GM23248 (cell line): ENCODE measurements around the gene NEUROD6.

Source experiments
- EZH2 ChIP-seq: fragments of 200-600 bp; sonication (generic); IDR thresholded peaks from 2 replicates; pipeline ENCODE4 v1.6.1; 2018; ENCODE audit warnings: antibody characterized with exemption, mild to moderate bottlenecking; ENCODE audit not compliant: insufficient read depth, poor library complexity, severe bottlenecking
- EZH2phosphoT487 ChIP-seq: fragments of 200-600 bp; sonication (generic); IDR thresholded peaks from 2 replicates; pipeline ENCODE4 v1.6.1; 2018; ENCODE audit warnings: antibody characterized with exemption, moderate library complexity, mild to moderate bottlenecking, low read depth; ENCODE audit not compliant: insufficient read depth

- TF ChIP-seq EZH2 (no peak), EZH2phosphoT487 (no peak)
Measured at GRCh38 chr7:31327071-31327470, 13.5 kb downstream of the NEUROD6 start.
